Activated CD4-positive, alpha-beta T cell treated with anti-CD3 and anti-CD28 coated beads, Interleukin-2, amount 50 U/mL, for 24 hours (primary cell): ENCODE data around the gene TSHZ2.

ENCODE experiments used
- DNase-seq, 2 donors: peaks; one replicate each; pipeline ENCODE4 v3.0.0-alpha.2; 2020; ENCODE audit warnings: low read depth in 1 of 2, low spot score in 1 of 2

TSHZ2 gene

DNA sequence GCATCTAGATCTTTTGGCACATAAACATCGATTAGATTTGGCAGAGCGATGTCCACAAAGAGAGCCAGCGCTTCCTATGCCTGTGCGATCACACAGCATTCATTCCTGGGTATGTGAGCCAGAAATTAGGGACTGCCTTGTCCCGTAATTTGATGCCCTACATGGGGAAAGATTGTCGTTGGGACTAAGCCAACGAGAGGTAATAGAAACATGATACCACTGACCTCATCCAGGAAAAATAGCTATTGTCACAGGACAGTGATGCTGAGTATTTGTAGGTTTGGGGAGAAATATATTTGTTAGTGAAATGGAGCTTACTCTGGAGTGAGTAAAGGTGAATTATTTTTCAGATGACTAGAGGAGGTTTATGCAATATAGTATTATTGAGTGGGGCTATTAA, 154.0 kb downstream of the TSHZ2 start:
- no peak for DNase-seq

DNA sequence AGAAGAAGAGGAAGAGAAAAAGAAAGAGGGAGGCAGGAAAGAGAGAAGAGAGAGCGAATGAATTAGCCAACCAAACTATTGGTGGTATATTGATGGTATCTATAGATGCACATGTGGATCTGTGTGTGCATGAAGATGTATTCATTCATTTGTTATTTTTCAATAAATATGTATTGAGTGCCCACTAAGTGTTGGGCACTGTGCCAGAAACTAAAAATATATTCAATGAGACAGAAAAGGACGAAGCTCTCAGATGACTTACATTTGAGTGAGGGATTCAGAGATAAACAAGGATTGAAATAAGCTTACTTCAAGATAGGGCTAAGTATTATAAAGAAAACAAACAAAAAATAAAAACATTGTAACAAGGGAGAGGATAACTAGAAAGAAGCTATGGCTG, 154.9 kb downstream of the TSHZ2 start:
- DNase-seq = no peak

DNA sequence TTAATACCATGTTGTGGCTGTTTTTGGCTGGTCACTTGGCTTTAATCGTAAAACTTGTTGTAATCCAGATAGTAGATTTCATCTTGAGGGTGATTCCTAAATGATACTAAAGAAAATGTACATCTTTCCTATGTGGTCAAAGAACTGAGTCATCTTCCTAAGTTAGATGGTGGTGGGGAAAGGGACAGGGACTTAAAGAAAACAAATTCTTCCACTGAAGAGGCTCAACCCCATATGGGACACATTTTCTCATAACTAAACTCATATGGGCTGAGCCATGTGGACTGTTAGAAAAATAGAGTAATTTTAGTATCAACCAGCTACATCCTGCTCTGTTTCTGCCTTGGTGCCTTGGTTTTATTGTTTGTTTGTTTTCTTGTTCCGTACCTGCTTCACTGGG, 155.8 kb downstream of the TSHZ2 start:
- DNase-seq = no peak

DNA sequence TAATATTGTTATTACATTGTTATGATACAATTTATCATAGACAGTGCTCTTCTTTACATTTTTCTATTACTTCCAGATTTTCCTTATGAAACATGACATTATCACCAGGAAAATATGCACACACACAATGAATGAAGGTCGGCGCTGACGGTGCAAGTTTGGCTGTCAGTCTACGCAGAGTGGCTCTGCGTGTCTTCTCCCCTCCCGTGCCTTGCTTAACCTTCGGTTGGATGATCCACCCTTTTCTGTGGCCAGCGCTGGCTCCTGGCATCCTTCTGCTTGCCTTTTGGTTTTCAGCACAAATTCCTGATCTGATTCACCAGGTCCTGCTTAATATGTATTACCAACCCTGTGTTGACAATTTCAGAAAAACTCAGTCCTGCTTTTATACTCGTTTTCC, 157.4 kb downstream of the TSHZ2 start:
- DNase-seq = no peak

DNA sequence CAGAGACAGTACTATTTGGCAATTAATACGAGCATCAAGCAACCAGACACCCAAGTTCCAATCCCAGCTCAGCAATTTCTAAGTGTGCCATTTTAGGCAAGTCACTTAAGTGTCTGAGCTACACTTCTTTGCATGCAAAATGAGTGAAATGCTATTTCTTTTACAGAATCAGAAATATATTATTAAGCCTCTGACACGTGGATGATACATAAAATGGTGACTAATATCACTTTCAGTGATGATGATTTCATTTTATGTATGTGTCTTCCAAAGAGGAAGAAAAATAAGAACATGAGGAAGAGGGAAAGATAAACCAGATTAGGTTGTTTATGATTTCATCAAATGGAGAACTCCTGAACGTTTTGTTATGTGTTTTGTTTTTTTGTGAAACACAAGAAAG, 158.6 kb downstream of the TSHZ2 start:
- DNase-seq = no peak

DNA sequence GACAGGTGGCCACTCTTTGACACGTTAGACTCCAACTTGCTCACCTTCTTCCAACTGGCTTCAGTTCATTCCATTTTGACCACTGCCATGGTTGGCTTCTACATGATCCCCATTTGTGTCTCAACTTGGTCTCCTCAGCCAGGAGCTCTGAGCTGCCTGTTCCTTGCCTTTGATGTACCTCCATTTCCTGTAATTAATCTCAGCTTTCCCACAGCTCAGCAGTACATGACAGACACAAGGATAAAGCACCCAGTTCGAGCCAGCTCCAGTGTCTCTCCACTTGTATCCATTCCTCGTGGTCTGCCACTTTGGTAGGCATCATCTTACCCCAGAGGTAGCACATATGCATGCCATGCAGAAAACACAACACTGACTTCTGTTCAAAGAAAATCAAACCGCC, 161.0 kb downstream of the TSHZ2 start:
- DNase-seq = no peak

DNA sequence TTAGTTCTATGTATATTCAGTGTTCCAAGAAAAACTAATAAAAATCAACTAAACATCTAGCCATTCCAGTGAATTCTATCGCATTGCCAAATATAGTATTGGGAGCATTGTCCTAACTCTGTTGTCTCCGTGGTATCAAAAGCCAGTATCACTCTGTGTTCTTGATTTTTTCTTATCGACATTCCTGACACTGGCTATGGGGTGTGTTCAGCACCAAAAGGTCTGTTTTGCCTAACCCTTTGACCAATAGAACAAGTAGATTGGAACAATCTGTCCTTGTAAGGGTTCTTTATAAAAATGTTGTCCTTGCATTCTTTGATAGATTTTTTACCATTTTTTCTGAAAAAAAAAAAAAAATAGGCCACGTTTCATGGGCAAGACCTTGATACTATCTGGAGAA, 161.5 kb downstream of the TSHZ2 start:
- DNase-seq = no peak

DNA sequence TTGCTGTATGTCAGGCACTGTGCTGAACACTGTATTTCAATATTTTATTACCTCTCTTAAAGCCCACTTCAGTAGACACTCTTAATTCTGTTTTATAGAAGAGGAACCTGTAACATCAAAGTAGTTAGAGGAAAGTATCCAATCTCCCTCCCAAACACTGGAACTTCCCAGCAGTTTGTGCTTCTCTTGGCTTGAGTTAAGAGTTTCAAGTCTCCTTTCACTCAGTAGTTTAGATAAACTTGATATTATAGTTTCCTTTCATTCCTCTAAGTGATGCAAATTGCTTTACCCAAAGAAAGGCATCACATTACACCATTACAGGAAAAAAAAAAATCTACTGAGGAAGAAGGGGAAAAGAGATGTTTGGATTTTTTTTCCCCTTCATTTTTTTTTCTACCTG, 164.3 kb downstream of the TSHZ2 start:
- no peak for DNase-seq

DNA sequence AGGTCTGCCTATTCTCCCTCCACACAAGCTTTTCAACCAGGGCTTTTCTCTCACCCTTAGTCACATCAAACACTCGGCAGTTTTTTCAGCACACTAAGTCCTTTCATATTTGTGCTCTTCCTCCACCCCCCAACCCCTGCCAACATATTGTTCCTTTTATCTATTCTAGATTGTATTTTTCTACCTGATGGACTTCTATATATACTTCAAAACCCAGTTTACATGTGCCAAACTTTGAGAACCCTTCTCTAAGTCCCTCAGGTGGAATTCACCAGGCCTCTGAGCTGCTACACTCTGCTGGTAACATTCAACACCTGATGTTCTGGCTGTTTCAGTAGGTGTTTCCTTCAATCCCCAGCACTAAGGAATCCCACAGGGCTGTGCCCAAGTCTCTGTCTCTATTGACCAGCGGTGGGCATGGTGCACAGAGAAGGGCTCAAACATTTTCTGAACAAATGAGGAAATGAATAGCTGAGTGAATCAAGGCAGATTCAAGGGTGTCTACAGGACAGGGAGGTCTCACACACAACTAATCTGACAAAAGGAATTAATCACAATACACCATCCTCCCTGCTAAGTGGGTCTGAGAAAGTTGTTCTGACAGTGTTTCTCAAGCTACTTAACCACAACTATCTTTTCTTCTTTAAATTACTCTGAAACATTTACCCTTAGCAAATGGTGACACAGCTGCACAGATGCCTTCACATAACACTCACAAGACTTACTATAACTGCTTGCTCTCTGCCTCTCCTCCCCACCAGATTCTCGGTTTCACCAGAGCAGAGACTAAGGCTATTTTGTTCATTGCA, 166.5 kb downstream of the TSHZ2 start:
- DNase-seq = no peak

DNA sequence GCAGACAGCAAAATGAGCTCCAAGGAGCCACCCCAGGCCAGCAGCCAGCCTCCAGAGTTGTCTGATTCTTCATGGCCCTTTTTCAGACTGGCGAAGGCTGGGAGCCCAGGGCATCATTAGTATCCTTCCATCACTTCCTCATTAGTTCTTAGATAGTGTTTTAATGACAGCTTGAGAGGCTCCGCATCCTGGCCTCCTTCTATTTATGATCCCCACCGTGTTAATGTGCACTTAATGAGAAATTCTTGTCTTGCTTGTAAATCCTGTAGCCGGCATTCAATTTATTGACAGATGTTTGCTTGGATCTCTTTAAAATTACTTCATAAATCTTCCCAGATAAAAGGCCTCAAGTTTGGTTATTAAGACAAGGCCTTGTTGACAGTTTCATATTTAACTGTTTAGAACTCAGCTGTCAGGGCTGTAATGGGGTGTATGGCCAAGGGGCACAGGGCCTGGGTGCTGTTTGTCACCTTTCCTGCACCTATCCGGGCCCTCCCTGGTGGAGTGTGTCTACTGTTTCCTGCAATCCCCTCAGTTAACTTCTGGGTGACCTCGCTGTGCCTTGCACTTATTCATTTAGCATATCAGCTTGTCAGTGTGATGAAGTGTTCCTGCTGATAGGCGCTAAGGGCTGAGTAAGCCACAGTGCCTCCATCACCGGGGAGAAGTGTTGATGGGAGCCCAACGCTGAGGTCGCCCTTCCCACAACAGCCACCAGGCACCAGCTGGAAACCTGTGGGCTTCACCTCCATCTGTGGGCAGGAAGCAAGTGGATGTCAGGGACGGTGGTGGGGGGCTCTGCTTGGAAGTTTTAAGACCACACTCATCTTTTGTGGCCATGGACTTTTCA, 169.3 kb downstream of the TSHZ2 start:
- no peak for DNase-seq

DNA sequence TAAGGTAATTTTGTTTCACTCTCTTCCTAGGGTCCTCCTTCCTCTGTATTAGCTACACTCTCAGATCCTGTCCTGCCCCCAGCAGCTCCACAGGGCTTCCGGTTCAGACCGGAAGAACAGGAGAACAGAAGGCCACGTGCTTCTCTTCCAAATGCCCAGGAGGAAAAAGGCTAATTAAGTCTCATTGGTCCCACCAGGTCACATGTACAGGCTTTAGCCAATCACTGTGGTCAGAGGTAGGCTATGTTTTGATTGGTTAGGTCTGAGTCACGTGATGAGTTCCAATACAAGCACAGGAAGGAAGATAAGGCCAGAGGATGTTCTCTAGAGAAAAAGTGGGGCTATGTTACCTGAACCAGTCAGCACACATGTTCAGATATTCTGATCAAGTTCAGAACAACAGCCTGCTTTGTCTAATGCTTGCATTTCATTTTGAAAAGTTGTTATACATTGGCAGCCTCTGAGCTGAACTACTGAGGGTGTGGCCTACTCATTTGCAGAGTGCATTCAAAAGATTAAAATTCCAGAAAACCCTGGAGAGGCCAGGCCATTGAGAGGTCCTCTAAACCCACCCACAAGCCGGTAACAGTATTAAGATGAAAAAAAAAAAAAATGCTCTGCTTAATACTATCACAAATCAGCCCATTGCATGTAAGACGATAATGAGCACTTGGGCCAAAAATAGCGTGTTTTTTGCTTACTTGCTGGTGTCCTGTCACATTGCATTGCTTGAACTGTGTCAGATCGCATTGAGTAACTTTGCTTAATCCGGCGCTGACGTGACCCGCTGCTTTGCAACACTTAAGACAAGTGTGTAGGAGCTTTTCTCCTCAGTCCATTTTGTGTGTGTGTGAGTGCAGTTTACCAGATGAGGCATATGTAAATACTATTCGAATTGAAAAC, 170.3 kb downstream of the TSHZ2 start:
- no peak for DNase-seq

DNA sequence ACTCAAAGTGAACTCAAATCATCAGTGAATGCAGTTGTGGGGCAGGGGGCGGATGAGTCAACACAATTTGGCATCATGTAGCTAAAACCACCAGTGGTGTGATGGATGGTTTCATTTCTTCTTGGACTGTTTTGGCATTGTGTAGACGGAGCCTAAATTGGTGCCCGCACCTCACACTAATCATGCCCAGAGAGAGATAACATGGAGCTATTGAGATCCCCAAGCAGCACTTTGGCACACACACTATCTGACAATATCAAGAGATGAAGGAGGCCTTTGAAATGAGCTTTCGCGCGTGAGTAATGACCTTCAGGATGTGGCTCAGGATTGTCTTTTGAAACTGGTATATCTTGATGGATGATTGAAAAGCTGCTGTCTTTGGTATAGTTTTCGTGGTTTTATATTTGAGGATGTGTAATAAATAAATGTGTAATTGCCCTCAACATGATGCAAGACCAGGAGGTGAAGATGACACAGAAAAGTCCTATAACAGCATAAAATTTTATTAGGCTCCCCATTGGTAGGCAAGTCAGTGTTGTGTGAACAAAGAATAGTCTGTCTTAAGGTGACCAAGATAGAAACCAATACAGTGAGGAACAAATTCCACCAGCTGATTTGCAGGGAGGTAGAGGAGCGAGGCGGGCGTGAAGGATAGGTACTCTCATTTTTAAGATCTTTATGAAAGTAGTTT, 174.2 kb downstream of the TSHZ2 start:
- DNase-seq = peak; percentile 24 to 63

DNA sequence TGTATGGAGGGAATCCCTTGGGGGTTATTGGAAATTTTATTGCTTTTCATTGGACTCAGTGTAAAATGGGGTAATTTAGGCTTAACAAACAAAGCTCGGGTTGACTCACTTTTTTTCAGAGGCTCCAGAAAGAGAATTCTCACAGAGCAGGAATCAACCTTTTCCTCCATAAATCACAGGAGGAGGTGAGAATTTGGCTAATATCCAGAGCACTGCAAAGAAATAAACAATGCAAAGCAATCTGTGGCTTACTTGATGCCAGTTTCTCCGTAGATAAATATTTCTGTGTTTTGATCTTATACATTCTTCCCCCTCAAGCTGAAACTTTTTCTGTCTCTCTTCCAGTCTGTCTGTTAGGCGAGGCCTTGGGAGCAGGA, 176.6 kb downstream of the TSHZ2 start:
- no peak for DNase-seq

DNA sequence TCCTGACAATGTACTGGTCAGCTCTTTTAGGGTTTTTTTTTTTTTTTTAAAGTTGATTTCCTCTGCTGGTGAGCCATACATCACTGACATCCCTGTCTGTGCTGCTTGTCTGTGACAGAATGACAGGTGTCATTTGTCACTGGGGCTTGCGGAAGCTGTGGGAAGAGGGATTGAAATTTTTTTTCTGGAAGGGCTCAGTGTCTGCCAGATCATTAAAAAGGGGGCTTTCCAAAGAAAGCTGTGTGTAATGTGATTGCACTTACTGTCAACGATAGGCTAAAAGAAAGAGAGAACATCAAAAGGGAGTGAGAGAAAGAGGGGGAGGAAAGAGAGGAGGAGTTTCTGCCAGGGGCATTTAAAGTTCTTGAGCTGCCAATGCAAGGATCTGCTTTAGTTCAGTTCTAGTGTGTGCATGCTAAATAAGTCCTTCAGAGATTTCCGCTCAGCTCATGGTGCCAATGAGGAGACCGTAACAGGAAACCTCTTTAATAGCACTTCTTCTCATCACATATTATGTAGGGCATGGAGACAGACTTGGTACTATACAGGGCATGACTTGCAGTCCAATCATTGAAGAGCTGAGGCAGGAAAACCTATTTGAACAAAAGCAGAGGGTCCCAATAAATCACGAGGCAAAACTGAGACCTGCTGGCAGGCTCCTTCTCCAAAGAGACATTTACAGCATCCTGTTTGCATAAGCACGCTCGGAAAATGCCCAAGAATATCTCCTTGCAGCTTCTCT, 177.2 kb downstream of the TSHZ2 start:
- DNase-seq = no peak

DNA sequence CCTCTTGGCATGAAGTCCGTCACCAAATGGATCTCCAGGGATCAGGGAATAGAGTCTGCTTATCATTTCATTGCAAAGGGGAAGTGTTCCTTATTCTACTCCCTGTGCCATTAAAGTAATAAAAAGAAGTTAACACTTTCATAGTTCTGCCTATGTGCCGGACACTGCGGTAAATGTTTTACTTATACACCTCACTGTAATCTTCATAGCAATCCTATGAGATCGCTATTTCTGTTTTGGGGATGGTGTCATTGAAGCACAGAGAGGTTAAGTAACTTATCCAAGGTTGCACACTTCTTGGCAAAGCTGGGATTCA, 177.7 kb downstream of the TSHZ2 start:
- DNase-seq = no peak

DNA sequence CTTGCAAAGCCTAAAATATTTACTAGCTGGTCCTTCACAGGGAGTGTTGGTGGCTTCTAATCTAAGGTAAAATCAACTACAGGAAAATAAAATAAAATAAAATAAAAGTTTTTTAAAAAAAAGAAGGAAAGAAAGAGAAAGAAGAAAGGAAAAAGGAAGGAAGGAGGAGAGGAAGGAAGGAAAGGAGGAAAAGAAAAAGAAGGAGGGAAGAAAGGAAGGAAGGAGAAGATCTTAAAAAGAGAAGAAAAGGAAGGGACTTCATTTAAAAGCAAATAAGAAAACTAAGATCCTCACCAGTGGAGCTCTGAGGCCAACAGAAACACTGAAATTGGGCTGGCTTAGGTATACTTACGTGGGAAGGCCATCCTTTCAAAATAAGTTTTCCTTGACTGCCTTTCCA, 178.4 kb downstream of the TSHZ2 start:
- no peak for DNase-seq

DNA sequence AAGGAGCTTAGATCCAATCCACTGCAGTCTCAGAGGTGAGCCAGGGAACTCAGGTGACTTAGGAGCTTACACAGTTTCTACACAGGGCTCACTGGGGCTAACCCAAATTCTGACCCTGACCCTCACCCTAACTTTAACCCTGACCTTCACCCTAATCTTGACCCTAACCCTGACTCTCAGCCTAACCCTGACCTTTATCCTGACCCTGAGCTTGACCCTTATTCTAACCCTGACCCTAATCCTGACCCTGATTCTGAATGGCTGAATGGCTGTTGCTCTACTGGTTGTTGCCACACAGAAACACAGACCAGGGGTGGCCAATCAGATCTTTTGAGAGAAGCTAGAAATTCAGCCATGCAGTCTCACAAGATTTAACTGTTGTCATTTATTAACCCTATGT, 180.1 kb downstream of the TSHZ2 start:
- no peak for DNase-seq

DNA sequence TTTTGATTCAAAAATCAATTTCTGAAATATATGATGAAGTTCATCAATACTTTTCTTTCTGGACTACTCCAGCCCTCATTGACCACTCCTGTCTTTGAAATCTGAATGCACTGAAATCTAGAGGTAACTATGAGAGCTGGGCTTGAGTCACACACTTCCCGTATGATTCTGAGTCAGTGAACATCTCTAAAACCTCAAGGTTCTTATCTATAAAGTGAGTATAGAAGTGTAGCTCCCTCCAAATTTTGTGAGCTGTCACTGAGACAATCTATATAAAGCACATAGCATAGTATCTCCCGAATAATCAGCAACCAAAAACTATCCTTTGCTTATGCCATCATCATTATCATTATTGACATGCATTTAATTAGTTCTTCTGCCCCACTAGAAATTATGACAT, 182.4 kb downstream of the TSHZ2 start:
- DNase-seq = no peak

DNA sequence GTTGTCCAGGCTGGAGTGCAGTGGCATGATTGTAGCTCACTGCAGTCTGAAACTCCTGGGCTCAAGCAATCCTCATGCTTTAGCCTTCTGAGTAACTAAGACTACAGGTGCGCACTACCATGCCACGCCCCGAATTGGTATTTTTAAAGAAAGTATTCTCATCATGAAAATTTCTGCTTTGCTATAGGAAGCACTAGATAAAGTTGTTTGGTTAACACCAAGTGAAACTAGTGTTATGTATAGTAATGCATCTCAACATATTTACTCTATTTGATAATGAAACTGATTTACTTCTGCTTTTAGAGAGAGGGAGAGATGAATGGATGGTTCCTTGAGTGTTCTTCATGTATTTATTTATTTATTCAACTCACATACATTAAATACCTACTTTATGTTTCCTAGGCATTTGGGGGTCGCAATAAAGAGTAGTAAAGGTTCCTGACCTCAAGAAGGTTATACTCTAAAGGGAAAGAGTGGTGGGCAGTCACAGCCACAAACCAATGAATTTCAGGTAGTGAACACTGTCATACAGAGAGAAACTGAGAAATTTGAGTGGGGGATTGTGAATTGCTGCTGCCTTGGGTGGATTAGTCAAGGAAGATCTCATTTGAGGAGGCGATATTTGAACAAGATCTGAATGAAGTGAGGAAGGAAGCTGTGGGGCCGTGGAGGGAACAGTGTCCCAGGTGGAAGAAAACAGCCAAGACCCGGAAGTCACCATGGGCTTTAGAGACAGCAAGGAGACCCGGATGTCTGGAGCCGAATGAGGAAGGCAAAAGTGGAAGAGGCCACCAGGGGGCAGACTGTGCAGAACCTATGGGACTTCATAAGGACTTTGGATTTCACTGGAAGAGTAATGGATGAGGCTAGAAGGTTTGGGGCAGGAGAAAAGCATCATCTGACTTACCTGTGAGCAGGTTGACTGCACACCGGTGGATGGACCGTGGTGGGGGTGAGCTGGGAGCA, 185.6 kb downstream of the TSHZ2 start:
- DNase-seq = peak in 1 of 2 donors; percentile 11
